HL-60 (cell line): ENCODE results near the gene CST6.

Source experiments
- DNase-seq, 2 experiments: peaks; one replicate each; pipeline ENCODE4 v3.0.0-alpha.2; 2010 to 2020; ENCODE audit warnings: low read depth in 1 of 2, low spot score in 1 of 2
- H3K27ac ChIP-seq: fragments of 250-450 bp; sonication (Bioruptor Pico); replicated peaks from 2 replicates; pipeline ENCODE4 v1.5.1; 2020; ENCODE audit warnings: mild to moderate bottlenecking, moderate library complexity
- H3K27me3 ChIP-seq: fragments of 250-450 bp; sonication (Bioruptor Pico); 2 replicates; pipeline ENCODE4 v1.5.1; 2021; ENCODE audit warnings: mild to moderate bottlenecking, moderate library complexity; ENCODE audit not compliant: insufficient read depth, poor library complexity, severe bottlenecking
- H3K4me3 ChIP-seq: replicated peaks from 2 replicates; pipeline ENCODE4 v1.5.1; 2011; ENCODE audit warnings: mild to moderate bottlenecking, control low read depth, low read length; ENCODE audit not compliant: insufficient read depth
- GABPA ChIP-seq: IDR thresholded peaks from 2 replicates; pipeline ENCODE4 v1.6.1; 2012; ENCODE audit warnings: low read depth
- POLR2AphosphoS5 ChIP-seq: IDR thresholded peaks from 2 replicates; pipeline ENCODE4 v1.6.1; 2012; ENCODE audit warnings: low read depth
- SPI1 ChIP-seq: IDR thresholded peaks from 2 replicates; pipeline ENCODE4 v1.6.1; 2012; ENCODE audit warnings: low read depth, mild to moderate bottlenecking, borderline replicate concordance
- TF ChIP-seq, protein P1 (sequence below): IDR thresholded peaks from 2 replicates; pipeline ENCODE4 v1.6.1; 2012; ENCODE audit warnings: low read depth; ENCODE audit not compliant: insufficient replicate concordance
- TF ChIP-seq, protein P2 (sequence below): IDR thresholded peaks from one replicate; pipeline ENCODE4 v1.5.1; 2011; ENCODE audit warnings: low read length, control low read depth, inconsistent platforms; ENCODE audit not compliant: insufficient read depth

The CST6 gene

DNA sequence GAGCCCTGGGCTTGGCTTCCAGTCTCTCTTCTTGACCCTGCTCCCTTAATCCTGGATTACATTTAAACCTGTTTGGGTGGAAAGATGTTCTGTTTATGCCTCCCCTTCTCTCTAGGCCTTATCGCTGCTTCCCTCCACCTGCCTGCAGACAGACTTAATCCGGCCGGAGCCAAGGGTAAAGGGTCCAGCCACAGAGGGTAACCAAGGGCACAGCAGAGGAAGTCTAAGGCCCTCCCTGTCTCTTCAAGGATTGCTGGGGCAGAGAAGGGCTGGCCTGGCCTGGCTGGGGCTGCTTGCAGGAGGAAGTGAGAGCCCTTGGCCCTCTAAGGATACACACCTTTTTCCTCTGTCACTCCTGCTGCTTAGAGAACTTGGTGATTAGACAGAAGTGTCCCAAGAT, 35.1 kb downstream of the CST6 start:
- H3K27me3 ChIP-seq: no peaks in the 10 kb centered on the region
- no peak overlapping the region for H3K4me3 ChIP-seq
- no peak for TF ChIP-seq POLR2AphosphoS5
- no peak for TF ChIP-seq SPI1
- TF ChIP-seq, protein P1, sequence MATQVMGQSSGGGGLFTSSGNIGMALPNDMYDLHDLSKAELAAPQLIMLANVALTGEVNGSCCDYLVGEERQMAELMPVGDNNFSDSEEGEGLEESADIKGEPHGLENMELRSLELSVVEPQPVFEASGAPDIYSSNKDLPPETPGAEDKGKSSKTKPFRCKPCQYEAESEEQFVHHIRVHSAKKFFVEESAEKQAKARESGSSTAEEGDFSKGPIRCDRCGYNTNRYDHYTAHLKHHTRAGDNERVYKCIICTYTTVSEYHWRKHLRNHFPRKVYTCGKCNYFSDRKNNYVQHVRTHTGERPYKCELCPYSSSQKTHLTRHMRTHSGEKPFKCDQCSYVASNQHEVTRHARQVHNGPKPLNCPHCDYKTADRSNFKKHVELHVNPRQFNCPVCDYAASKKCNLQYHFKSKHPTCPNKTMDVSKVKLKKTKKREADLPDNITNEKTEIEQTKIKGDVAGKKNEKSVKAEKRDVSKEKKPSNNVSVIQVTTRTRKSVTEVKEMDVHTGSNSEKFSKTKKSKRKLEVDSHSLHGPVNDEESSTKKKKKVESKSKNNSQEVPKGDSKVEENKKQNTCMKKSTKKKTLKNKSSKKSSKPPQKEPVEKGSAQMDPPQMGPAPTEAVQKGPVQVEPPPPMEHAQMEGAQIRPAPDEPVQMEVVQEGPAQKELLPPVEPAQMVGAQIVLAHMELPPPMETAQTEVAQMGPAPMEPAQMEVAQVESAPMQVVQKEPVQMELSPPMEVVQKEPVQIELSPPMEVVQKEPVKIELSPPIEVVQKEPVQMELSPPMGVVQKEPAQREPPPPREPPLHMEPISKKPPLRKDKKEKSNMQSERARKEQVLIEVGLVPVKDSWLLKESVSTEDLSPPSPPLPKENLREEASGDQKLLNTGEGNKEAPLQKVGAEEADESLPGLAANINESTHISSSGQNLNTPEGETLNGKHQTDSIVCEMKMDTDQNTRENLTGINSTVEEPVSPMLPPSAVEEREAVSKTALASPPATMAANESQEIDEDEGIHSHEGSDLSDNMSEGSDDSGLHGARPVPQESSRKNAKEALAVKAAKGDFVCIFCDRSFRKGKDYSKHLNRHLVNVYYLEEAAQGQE: no peak
- no peak for TF ChIP-seq GABPA
- TF ChIP-seq, protein P2, sequence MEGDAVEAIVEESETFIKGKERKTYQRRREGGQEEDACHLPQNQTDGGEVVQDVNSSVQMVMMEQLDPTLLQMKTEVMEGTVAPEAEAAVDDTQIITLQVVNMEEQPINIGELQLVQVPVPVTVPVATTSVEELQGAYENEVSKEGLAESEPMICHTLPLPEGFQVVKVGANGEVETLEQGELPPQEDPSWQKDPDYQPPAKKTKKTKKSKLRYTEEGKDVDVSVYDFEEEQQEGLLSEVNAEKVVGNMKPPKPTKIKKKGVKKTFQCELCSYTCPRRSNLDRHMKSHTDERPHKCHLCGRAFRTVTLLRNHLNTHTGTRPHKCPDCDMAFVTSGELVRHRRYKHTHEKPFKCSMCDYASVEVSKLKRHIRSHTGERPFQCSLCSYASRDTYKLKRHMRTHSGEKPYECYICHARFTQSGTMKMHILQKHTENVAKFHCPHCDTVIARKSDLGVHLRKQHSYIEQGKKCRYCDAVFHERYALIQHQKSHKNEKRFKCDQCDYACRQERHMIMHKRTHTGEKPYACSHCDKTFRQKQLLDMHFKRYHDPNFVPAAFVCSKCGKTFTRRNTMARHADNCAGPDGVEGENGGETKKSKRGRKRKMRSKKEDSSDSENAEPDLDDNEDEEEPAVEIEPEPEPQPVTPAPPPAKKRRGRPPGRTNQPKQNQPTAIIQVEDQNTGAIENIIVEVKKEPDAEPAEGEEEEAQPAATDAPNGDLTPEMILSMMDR: no peak
- DNase-seq: no peak
- no peak overlapping the region for H3K27ac ChIP-seq

DNA sequence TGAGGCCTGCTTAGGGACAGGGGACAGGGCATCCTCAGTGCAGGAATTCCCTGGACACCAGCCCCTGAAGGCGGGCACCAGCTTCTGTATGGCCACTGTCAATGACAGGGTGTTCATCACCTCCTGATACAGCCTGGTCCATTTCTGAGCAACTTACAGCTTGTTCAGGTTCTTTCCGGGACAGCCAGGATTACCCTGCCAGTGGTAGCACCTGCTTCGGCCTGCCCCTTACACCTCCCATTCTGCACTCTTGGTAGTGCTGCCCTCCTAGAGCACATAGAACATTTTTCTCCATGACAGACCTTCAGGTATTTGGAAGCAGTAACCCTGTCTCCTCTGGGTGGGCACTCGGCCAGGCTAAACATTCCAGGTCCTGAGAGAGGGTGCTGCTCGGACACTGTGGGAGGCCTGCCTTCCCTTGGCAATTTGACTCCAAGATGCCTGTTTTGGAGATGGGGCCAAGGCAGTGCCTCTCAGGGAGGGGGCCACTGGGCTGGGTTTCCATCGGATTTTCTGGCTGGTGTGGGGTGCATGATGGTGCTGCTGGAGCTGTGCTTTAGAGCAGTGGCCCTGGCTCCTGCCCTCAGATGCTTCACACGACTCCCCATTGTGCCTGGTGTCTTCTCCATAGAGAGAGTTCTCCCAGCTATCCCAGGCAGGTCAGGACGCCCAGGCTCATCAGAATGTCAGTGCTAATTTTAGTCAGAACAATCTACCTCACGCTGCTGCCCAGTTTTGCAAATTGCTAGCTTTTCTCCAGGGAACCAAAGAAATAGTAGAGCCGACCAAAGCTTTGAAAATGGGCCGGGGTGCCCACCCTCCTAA, 35.9 kb downstream of the CST6 start:
- TF ChIP-seq POLR2AphosphoS5 (no peak), SPI1 (no peak), GABPA (no peak)
- TF ChIP-seq, protein P1: no peak
- TF ChIP-seq, protein P2: no peak
- no peak for DNase-seq
- Histone ChIP-seq H3K27me3 (no peaks in the 10 kb centered on the region), H3K4me3 (no peak overlapping the region), H3K27ac (no peak overlapping the region)

DNA sequence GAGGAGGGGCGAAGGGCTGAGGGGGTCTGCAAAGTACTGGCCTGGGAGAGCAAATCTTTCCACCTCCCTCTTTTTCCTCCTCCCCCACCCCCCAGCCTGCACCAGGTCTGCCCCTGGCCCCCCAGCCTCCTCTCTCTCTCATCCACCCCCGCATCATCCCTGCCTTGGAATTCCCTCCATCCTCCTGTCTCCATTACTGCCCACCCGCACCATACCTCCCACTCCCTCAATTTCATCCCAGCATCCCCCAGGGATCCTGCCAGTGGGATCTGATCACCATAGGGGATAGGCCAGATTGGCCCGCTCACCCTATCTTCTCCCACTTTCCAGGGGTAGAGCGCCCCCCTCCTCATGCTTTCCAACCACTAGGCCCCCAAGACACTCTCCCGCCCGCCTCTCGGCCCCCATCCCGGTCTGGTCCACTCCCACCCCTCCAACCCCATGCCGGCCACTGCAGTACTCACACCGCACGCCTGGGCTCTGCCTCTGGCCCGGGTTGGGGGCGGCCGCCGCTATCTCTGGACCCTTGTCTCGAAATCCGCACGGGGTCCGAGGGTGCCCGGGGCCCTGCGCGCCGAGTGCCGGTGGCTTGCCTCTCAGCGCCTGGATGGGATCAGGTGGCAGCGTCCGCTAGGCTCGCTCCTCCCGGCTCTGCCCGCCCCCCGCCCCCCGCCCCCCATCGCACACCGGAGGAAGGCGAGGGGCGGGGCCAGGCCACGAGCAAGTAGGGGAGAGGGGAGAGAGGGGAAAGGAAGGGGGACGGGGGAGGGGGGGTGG, 36.9 kb downstream of the CST6 start, which contains the start of gene GAL3ST3:
GAL3ST3 (minus strand) TSS at position 615 of the 777 bp plus-strand sequence. CDS start 3,746 bp downstream, outside the sequence.
- no peak for DNase-seq
- TF ChIP-seq, protein P1: no peak
- TF ChIP-seq, protein P2: no peak
- TF ChIP-seq GABPA (no peak), SPI1 (no peak), POLR2AphosphoS5 (no peak)
- no peak within 1 kb of the TSS for H3K4me3 ChIP-seq
- no peak within 1 kb of the TSS for H3K27ac ChIP-seq
- H3K27me3 ChIP-seq: no peaks in the 10 kb centered on the region
